Aortic smooth muscle cell (primary cell): ENCODE results near the gene CASZ1. TPM values are rescaled to one million over a fixed set of nuclear protein-coding genes. Genes with fewer than 3 reads are reported as not detected.

Experiments
- total RNA-seq: library from RNA; depleted of rRNA; stranded (reverse); fragments of >200 nt; gene quantifications from 2 replicates; pipeline ENCODE4 v1.2.3, GENCODE V29; 2014

CASZ1 gene
- total RNA-seq = 0.19 and 1.2 TPM in 2 replicates

DNA sequence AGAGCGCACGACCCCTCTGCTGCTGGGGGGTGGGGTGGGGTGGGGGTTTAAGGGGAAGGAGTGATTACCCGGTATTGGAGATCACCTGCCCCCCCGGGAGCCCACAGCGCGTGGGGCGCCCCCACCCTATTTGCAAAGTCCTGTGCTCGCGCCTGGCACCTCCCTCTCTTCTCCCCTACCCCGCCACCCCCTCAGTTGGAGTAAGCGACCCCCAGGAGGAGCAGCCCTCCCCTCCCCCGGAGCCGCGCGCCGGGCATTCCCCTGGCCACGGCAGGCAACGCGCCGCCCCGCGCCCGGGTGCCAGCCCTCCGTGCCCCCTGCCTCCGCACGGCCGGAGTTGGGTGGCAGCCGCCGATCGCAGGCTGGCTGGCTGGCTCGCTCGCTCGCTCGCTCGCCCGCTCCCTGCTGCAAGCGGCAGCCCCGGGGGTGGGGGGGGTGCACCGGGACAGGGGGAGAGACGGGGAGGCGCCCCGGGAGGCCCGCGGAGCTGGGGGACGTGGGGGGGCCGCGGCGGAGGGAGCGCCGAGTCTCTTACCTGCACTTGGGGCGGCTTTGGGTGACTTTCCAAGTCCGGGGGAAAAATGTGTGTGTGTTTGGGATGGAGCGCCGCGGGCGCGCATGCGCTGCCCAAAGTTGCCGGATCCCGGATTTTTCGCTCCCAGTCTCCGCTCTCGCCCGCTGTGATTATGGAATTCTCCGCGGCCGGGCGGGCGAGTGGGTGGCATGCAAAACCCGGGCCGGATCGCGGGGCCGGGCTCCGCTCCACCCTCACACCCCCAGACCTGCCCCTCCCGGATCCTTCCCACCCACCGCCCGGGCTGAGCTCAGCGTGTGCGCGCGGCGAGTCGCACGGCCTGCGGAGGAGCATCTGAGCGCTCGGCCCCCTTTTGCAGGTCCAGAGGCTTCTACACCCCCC, at the start of gene CASZ1:
Gene CASZ1, minus strand, starts transcription at position 618 of the 916 bp plus-strand sequence. CDS start 102,757 bp downstream, outside the sequence.

Other genes starting within 250 kb of the CASZ1 start
- gene TARDBP, start 216.0 kb upstream of the CASZ1 start, total RNA-seq = 74.2 and 102 TPM in 2 replicates